ENCODE measurements around the gene ST7. TPM values are rescaled to one million over a fixed set of nuclear protein-coding genes. Genes with fewer than 3 reads are reported as not detected.

The ST7 gene
- total RNA-seq, 1 experiment from 2014 or later: 12.9 TPM

DNA sequence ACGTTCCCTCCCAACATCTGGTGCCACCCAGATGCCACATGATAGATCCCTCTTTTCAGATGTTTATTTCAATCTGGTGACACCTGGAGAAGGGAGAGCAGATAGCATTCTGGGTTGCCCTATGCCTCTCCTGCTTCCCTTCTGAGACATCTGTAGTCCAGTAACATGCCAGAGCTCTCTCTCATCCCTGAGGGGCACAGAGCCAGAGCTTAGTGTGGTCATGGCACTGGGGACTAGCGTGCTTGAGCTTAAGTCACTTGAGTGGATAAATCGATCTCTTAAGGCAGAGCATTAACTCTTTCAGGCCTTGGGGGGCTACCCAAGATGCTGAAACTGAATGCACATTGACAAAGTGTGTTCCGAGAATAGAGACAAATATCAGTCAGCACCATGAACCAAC is 321.6 kb downstream of the ST7 start:
- TF ChIP-seq, protein P1, sequence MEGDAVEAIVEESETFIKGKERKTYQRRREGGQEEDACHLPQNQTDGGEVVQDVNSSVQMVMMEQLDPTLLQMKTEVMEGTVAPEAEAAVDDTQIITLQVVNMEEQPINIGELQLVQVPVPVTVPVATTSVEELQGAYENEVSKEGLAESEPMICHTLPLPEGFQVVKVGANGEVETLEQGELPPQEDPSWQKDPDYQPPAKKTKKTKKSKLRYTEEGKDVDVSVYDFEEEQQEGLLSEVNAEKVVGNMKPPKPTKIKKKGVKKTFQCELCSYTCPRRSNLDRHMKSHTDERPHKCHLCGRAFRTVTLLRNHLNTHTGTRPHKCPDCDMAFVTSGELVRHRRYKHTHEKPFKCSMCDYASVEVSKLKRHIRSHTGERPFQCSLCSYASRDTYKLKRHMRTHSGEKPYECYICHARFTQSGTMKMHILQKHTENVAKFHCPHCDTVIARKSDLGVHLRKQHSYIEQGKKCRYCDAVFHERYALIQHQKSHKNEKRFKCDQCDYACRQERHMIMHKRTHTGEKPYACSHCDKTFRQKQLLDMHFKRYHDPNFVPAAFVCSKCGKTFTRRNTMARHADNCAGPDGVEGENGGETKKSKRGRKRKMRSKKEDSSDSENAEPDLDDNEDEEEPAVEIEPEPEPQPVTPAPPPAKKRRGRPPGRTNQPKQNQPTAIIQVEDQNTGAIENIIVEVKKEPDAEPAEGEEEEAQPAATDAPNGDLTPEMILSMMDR (conservative IDR thresholded peaks at IDR 0.05): no peak
- H3K27me3 ChIP-seq (ENCODE audit: insufficient read depth, low read length): no peaks in the 10 kb centered on the region

More for the DNA sequence above, 321.6 kb downstream of the ST7 start:
- no peak for DNase-seq
- H3K36me3 Mint-ChIP-seq (ENCODE audit: insufficient read depth in 1 of 3, low read depth in 3 of 3): no peaks in the 10 kb centered on the region
- H3K27me3 Mint-ChIP-seq (ENCODE audit: low read depth): no peaks in the 10 kb centered on the region
- H3K4me1 ChIP-seq (ENCODE audit: insufficient read depth, low read length): no peaks in the 10 kb centered on the region
- H3K4me1 Mint-ChIP-seq: 0 out of 4 replicates have a peak, but pooled peaks cover 0 to 5% of the 10 kb centered on the region in 2 experiments
- no peak overlapping the region for H2BK12ac ChIP-seq (ENCODE audit: insufficient read length, low read depth, low read length)
- no peak overlapping the region for H2AFZ ChIP-seq (ENCODE audit: low read length)
- H3K79me1 ChIP-seq (ENCODE audit: insufficient read depth, low read depth, low read length, poor library complexity, severe bottlenecking): no peaks in the 10 kb centered on the region
- H2BK5ac ChIP-seq (ENCODE audit: insufficient read length, low read length): no peak overlapping the region
- H4K8ac ChIP-seq (replicated peaks; ENCODE audit: insufficient read length, low read depth, low read length): no peak overlapping the region
- no peaks in the 10 kb centered on the region for H3K9me3 Mint-ChIP-seq
- no peak overlapping the region for H3K14ac ChIP-seq (ENCODE audit: insufficient read depth, low read length)
- H3K4me2 ChIP-seq (ENCODE audit: insufficient read depth, insufficient read length, low read length): no peak overlapping the region
- H3K79me2 ChIP-seq (ENCODE audit: insufficient read depth, low read length): no peaks in the 10 kb centered on the region
- no peak overlapping the region for H3K23ac ChIP-seq (ENCODE audit: insufficient read length, low read depth, low read length)
- no peak overlapping the region for H3K27ac ChIP-seq (ENCODE audit: insufficient read length, low read depth, low read length)
- no peak overlapping the region for H3K4ac ChIP-seq (ENCODE audit: low read depth, low read length)
- no peak overlapping the region for H3T11ph ChIP-seq (ENCODE audit: low read length)
- no peaks in the 10 kb centered on the region for H4K20me1 ChIP-seq (ENCODE audit: control insufficient read depth, insufficient read depth, insufficient read length)
- no peak overlapping the region for H2BK20ac ChIP-seq (ENCODE audit: low read depth, low read length, poor library complexity, severe bottlenecking)
- no CpG with 5 or more reads among the region's 4 CpGs for WGBS (ENCODE audit: extremely low coverage, insufficient read length, low lambda C conversion rate)
- no peak overlapping the region for H4K91ac ChIP-seq (ENCODE audit: insufficient read length, low read depth, low read length)
- no peak overlapping the region for H3K27ac Mint-ChIP-seq
- no peak overlapping the region for H3K4me3 Mint-ChIP-seq
- no peak overlapping the region for H3K56ac ChIP-seq (ENCODE audit: insufficient read length, low read depth, low read length)
- no peak overlapping the region for H2BK120ac ChIP-seq (ENCODE audit: low read depth, low read length, poor library complexity, severe bottlenecking)
- no peak overlapping the region for H3K9ac ChIP-seq (ENCODE audit: extremely low read depth, insufficient read length, low read length)
- no peaks in the 10 kb centered on the region for H3K23me2 ChIP-seq (ENCODE audit: insufficient read length, low read depth, low read length, poor library complexity, severe bottlenecking)
- no peak overlapping the region for H2BK15ac ChIP-seq (ENCODE audit: low read depth, low read length)
- H3K9me3 ChIP-seq (ENCODE audit: control insufficient read depth, low read depth, low read length): no peaks in the 10 kb centered on the region
- H4K5ac ChIP-seq (ENCODE audit: insufficient read length, low read depth, low read length): no peak overlapping the region
- H2AK5ac ChIP-seq (ENCODE audit: insufficient read length, low read length): no peak overlapping the region
- H3K18ac ChIP-seq (ENCODE audit: insufficient read length, low read depth, low read length): no peak overlapping the region
